Urinary bladder (tissue), 2 donors: ENCODE measurements around the gene ATG9A. TPM values are rescaled to one million over a fixed set of nuclear protein-coding genes. Genes with fewer than 3 reads are reported as not detected.

Experiments
- polyA plus RNA-seq: library from polyadenylated mRNA; stranded (reverse); fragments of 200-250 nt; gene quantifications from one replicate; pipeline ENCODE4 v1.2.3, GENCODE V29; 2013
- total RNA-seq: library from RNA; depleted of rRNA; stranded (reverse); fragments of >200 nt; gene quantifications from one replicate; pipeline ENCODE4 v1.2.3, GENCODE V29; 2014
- donor health status: healthy.

Gene ATG9A
- total and polyA plus RNA-seq, 2 donors, result 20.7 to 54.6 TPM

Other genes with a start within 250 kb of the ATG9A start
- not detected for gene FEV, start 244.5 kb downstream of the ATG9A start, total RNA-seq
- not detected for gene FEV, start 244.5 kb downstream of the ATG9A start, polyA plus RNA-seq
- gene CRYBA2, start 236.2 kb downstream of the ATG9A start, total RNA-seq, result not detected
- not detected for gene CRYBA2, start 236.2 kb downstream of the ATG9A start, polyA plus RNA-seq
- not detected for gene CFAP65, start 188.1 kb downstream of the ATG9A start, total RNA-seq
- gene CFAP65, start 188.1 kb downstream of the ATG9A start, polyA plus RNA-seq, result not detected
- not detected for gene IHH, start 168.7 kb downstream of the ATG9A start, total RNA-seq
- 0.13 TPM for gene IHH, start 168.7 kb downstream of the ATG9A start, polyA plus RNA-seq
- 13.3 TPM for gene NHEJ1, start 68.8 kb downstream of the ATG9A start, total RNA-seq
- 17.6 TPM for gene NHEJ1, start 68.8 kb downstream of the ATG9A start, polyA plus RNA-seq
- 2.2 TPM for gene SLC23A3, start 59.6 kb downstream of the ATG9A start, total RNA-seq
- 0.79 TPM for gene SLC23A3, start 59.6 kb downstream of the ATG9A start, polyA plus RNA-seq
- 23.0 TPM for gene CNPPD1, start 52.7 kb downstream of the ATG9A start, total RNA-seq
- gene CNPPD1, start 52.7 kb downstream of the ATG9A start, polyA plus RNA-seq, result 77.7 TPM
- gene RETREG2, start 51.4 kb downstream of the ATG9A start, total RNA-seq, result 34.7 TPM
- 65.4 TPM for gene RETREG2, start 51.4 kb downstream of the ATG9A start, polyA plus RNA-seq
- gene ZFAND2B, start 22.9 kb downstream of the ATG9A start, total RNA-seq, result 15.3 TPM
- 38.2 TPM for gene ZFAND2B, start 22.9 kb downstream of the ATG9A start, polyA plus RNA-seq
- 25.7 TPM for gene ABCB6, start 10.7 kb downstream of the ATG9A start, total RNA-seq
- gene ABCB6, start 10.7 kb downstream of the ATG9A start, polyA plus RNA-seq, result 54.8 TPM
- gene ANKZF1, start 170 bp upstream of the ATG9A start, total RNA-seq, result 30.6 TPM
- 22.3 TPM for gene ANKZF1, start 170 bp upstream of the ATG9A start, polyA plus RNA-seq
- 12.0 TPM for gene GLB1L, start 15.8 kb upstream of the ATG9A start, total RNA-seq
- gene GLB1L, start 15.8 kb upstream of the ATG9A start, polyA plus RNA-seq, result 6.5 TPM
- gene STK16, start 15.8 kb upstream of the ATG9A start, total RNA-seq, result 11.2 TPM
- gene STK16, start 15.8 kb upstream of the ATG9A start, polyA plus RNA-seq, result 36.3 TPM
- gene TUBA4B, start 23.6 kb upstream of the ATG9A start, total RNA-seq, result not detected
- gene TUBA4B, start 23.6 kb upstream of the ATG9A start, polyA plus RNA-seq, result not detected
- 4.8 TPM for gene TUBA4A, start 24.3 kb upstream of the ATG9A start, total RNA-seq
- 41.9 TPM for gene TUBA4A, start 24.3 kb upstream of the ATG9A start, polyA plus RNA-seq
- gene DNAJB2, start 49.7 kb upstream of the ATG9A start, total RNA-seq, result 38.7 TPM
- gene DNAJB2, start 49.7 kb upstream of the ATG9A start, polyA plus RNA-seq, result 76.9 TPM
- gene PTPRN, start 79.8 kb upstream of the ATG9A start, total RNA-seq, result 1.0 TPM
- gene PTPRN, start 79.8 kb upstream of the ATG9A start, polyA plus RNA-seq, result 2.1 TPM
- not detected for gene RESP18, start 103.1 kb upstream of the ATG9A start, total RNA-seq
- gene RESP18, start 103.1 kb upstream of the ATG9A start, polyA plus RNA-seq, result not detected
- 36.9 TPM for gene DNPEP, start 158.3 kb upstream of the ATG9A start, total RNA-seq
- 96.8 TPM for gene DNPEP, start 158.3 kb upstream of the ATG9A start, polyA plus RNA-seq
- gene DES, start 188.7 kb upstream of the ATG9A start, total RNA-seq, result 1,909 TPM
- gene DES, start 188.7 kb upstream of the ATG9A start, polyA plus RNA-seq, result 8,236 TPM
- 31.2 TPM for gene SPEG, start 205.2 kb upstream of the ATG9A start, total RNA-seq
- gene SPEG, start 205.2 kb upstream of the ATG9A start, polyA plus RNA-seq, result 226 TPM